Measurements from ENCODE around the gene LRRC74B.

Gene LRRC74B

GRCh38 chr22:21014726-21015465 is 30.9 kb upstream of the LRRC74B start, which contains the start of gene P2RX6:
TSS of gene P2RX6 (plus strand) at chr22:21015165. CDS start at chr22:21015175, 10 bp downstream.
- TF ChIP-seq CTCF (conservative IDR thresholded peaks at IDR 0.05; ENCODE audit: control insufficient read depth, insufficient read depth, low read depth, low read length) = no peak
- H3K4me3 ChIP-seq (ENCODE audit: control insufficient read depth, low read depth, low read length) = peak within 1 kb of the TSS; percentile 53
- peak; percentile 41 for DNase-seq (ENCODE audit: low read depth)

- no peak for DNase-seq (ENCODE audit: low read depth)
- H3K4me3 ChIP-seq (ENCODE audit: control insufficient read depth, low read depth, low read length) = no peak overlapping the region
- TF ChIP-seq CTCF (conservative IDR thresholded peaks at IDR 0.05; ENCODE audit: control insufficient read depth, insufficient read depth, low read depth, low read length) = no peak
Observed at GRCh38 chr22:21015466-21016006, 30.2 kb upstream of the LRRC74B start.

GRCh38 chr22:21016644-21017420 is 28.9 kb upstream of the LRRC74B start:
- no peak for DNase-seq (ENCODE audit: low read depth)
- TF ChIP-seq CTCF (conservative IDR thresholded peaks at IDR 0.05; ENCODE audit: control insufficient read depth, insufficient read depth, low read depth, low read length) = no peak
- H3K4me3 ChIP-seq (ENCODE audit: control insufficient read depth, low read depth, low read length) = no peak overlapping the region

GRCh38 chr22:21018314-21018713 is 27.4 kb upstream of the LRRC74B start:
- no peak for TF ChIP-seq CTCF (conservative IDR thresholded peaks at IDR 0.05; ENCODE audit: control insufficient read depth, insufficient read depth, low read depth, low read length)
- H3K4me3 ChIP-seq (ENCODE audit: control insufficient read depth, low read depth, low read length) = no peak overlapping the region
- no peak for DNase-seq (ENCODE audit: low read depth)

- no peak for DNase-seq (ENCODE audit: low read depth)
- peak; percentile 50 for TF ChIP-seq CTCF (conservative IDR thresholded peaks at IDR 0.05; ENCODE audit: control insufficient read depth, insufficient read depth, low read depth, low read length)
- H3K4me3 ChIP-seq (ENCODE audit: control insufficient read depth, low read depth, low read length) = no peak overlapping the region
Observed at GRCh38 chr22:21020802-21021429, 24.8 kb upstream of the LRRC74B start.

- no peak overlapping the region for H3K4me3 ChIP-seq (ENCODE audit: control insufficient read depth, low read depth, low read length)
- TF ChIP-seq CTCF (conservative IDR thresholded peaks at IDR 0.05; ENCODE audit: control insufficient read depth, insufficient read depth, low read depth, low read length) = no peak
- no peak for DNase-seq (ENCODE audit: low read depth)
Observed at GRCh38 chr22:21022507-21022906, 23.2 kb upstream of the LRRC74B start.
